ENCODE data around the gene KATNAL1.

KATNAL1 gene

DNA sequence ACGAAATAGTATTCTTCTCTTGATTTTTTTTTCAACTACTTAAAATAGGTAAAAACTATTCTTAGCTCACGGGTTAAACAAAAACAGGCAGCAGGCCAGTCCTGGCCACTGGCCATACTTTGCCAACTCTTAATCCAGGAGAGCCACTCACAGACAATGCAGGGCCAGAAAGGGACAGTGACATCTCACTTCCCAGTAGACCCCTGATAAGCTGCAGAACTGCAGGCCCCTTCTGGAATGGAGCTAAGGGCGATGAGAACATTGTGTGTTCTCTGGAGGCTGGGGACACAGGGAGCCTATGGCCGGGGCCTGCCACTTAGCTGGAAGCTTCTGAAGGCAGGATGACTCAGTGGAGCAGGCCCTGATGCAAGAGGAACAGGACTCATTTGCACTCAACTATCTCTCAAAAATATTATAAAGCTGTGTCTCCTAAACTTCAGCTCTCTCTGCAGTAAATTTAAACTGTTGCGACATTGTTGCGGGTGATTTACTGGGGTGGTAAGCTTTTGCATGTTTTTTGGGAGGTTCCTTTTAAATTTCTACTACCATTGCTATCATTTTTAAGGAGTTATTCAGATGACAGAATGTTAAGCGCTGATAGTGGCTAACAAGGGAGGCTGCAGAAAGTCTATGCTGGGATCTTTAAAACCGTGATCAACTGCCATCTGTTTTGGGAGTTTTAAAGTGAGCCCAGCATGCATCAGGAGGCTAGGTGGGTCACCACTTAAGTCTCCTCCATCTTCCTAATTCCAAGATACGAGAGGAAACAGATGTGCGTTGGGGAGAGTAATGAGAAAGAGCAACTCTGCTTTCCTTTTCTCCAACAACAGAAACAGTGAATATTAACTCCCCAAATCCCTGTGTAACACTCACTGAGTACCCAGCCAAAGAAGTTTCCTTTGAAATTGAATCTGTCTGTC lies 33.2 kb upstream of the KATNAL1 start:
- H3K27ac ChIP-seq (ENCODE audit: low read depth, low read length) = peak overlapping the region; percentile 80
- H3K9ac ChIP-seq (ENCODE audit: low read length) = no peak overlapping the region
- no peaks in the 10 kb centered on the region for H3K36me3 ChIP-seq (ENCODE audit: control insufficient read depth, insufficient read depth, low read length)
- peaks cover 38% of the 10 kb centered on the region for H3K4me1 ChIP-seq (ENCODE audit: control insufficient read depth, insufficient read depth, low read length)
- no peaks in the 10 kb centered on the region for H3K27me3 ChIP-seq (ENCODE audit: control insufficient read depth, insufficient read depth, low read length)
- no peak overlapping the region for H3K4me3 ChIP-seq (ENCODE audit: low read length)

DNA sequence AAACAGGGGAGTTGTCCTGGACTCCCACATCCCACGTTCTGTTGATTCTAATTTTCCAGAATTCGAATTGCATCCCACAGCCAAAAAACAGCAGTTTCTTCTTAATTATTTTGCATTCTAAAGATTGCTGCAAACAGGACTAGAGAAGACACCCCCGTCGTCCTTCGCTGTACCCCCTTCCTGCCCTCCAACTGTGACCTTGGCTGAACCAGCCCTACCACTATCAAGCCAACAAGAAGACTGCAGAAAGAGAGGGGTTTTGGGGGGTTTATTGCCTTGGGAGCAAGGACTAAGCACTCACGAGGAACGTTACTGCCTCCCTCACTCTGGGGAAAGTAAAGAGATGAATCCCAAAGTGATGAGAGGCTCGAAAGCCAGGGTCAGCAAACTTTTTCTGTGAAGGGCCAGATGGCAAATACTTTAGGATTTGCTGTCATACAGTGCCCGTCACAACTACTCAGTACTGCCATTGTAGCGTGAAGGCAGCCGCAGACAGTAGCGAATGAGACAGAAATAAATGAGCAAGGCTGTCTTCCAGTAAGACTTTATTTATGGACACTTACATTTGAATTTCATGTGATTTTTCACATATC lies 32.5 kb upstream of the KATNAL1 start:
- Histone ChIP-seq H3K4me3 (ENCODE audit: low read length) (no peak overlapping the region), H3K36me3 (ENCODE audit: control insufficient read depth, insufficient read depth, low read length) (no peaks in the 10 kb centered on the region), H3K27me3 (ENCODE audit: control insufficient read depth, insufficient read depth, low read length) (no peaks in the 10 kb centered on the region), H3K27ac (ENCODE audit: low read depth, low read length) (peak overlapping the region; percentile 80), H3K9ac (ENCODE audit: low read length) (no peak overlapping the region), H3K4me1 (ENCODE audit: control insufficient read depth, insufficient read depth, low read length) (peaks cover 38% of the 10 kb centered on the region)

DNA sequence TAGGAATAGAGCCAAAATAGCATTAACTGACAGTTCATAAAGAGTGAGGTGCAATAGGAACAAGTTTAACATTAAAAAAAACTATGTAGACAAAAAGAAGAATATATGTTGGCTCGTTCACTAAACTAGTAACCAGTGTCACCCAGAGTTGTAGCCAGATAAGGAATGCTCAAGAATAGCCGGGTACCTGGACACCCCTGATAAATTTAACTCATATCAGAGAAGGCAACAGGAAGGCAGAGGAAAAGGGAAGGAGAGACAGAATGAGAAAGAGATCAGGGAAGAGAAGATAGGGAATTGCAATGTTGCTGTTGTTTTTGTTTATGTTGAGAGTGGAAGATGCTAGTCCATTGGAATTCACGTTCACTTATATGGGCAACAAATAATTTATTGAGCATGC lies 31.6 kb upstream of the KATNAL1 start:
- Histone ChIP-seq H3K36me3 (ENCODE audit: control insufficient read depth, insufficient read depth, low read length) (no peaks in the 10 kb centered on the region), H3K4me3 (ENCODE audit: low read length) (no peak overlapping the region), H3K9ac (ENCODE audit: low read length) (no peak overlapping the region), H3K27me3 (ENCODE audit: control insufficient read depth, insufficient read depth, low read length) (no peaks in the 10 kb centered on the region), H3K4me1 (ENCODE audit: control insufficient read depth, insufficient read depth, low read length) (peaks cover 38% of the 10 kb centered on the region), H3K27ac (ENCODE audit: low read depth, low read length) (peak overlapping the region; percentile 80)

DNA sequence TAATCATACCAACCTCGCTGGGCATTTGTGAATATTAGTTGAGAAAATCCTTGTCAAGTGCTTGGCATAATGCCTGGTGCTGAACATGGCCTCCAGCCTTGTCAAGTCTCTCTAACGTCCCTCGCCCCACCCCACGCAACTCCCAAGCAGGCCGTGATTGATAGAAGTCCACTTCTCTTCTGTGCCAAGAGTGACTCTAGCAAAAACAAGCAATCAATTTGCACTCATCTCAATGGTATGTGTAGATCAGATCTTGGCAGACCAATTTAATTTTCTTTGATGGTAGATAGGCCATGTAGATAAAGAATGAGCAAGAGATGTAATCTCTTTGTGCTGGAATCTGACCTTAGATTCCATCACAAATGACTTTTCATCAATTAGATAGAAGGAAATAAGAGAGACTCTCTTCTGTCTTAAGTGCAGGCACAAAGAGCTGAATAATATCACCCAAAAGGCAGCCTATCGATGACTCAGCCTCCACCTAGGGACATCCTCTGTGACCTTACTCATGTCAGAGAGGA lies 31.0 kb upstream of the KATNAL1 start:
- Histone ChIP-seq H3K4me1 (ENCODE audit: control insufficient read depth, insufficient read depth, low read length) (peaks cover 38% of the 10 kb centered on the region), H3K4me3 (ENCODE audit: low read length) (no peak overlapping the region), H3K9ac (ENCODE audit: low read length) (no peak overlapping the region), H3K36me3 (ENCODE audit: control insufficient read depth, insufficient read depth, low read length) (no peaks in the 10 kb centered on the region), H3K27ac (ENCODE audit: low read depth, low read length) (no peak overlapping the region), H3K27me3 (ENCODE audit: control insufficient read depth, insufficient read depth, low read length) (no peaks in the 10 kb centered on the region)

DNA sequence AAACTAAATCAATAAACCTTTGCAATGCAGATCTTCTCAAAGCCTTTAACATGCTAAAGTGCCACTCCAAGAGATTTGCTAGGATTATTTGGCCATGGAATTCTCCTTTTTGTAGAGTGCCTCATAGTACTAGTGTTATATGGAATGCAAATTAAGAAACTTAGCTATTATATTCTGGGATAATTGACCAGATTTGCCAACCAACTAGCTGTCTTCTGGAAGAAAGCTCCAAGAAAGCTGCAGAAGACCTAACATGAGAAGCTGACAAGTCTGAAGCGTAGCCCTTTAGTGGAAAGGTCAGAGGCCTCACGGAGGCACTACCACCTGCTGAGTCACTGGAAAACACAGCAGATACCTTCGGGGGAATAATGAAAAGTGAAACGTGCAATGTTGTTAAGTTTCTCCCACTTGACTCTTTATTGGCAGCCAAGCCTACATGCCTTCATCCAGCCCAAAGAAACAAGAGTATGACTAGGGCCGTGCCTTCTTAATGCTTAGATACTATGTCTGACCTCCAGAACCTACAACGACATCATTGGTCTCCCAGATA lies 29.8 kb upstream of the KATNAL1 start:
- no peak overlapping the region for H3K9ac ChIP-seq (ENCODE audit: low read length)
- no peak overlapping the region for H3K4me3 ChIP-seq (ENCODE audit: low read length)
- no peaks in the 10 kb centered on the region for H3K27me3 ChIP-seq (ENCODE audit: control insufficient read depth, insufficient read depth, low read length)
- H3K36me3 ChIP-seq (ENCODE audit: control insufficient read depth, insufficient read depth, low read length) = no peaks in the 10 kb centered on the region
- no peak overlapping the region for H3K27ac ChIP-seq (ENCODE audit: low read depth, low read length)
- H3K4me1 ChIP-seq (ENCODE audit: control insufficient read depth, insufficient read depth, low read length) = peaks cover 34% of the 10 kb centered on the region

DNA sequence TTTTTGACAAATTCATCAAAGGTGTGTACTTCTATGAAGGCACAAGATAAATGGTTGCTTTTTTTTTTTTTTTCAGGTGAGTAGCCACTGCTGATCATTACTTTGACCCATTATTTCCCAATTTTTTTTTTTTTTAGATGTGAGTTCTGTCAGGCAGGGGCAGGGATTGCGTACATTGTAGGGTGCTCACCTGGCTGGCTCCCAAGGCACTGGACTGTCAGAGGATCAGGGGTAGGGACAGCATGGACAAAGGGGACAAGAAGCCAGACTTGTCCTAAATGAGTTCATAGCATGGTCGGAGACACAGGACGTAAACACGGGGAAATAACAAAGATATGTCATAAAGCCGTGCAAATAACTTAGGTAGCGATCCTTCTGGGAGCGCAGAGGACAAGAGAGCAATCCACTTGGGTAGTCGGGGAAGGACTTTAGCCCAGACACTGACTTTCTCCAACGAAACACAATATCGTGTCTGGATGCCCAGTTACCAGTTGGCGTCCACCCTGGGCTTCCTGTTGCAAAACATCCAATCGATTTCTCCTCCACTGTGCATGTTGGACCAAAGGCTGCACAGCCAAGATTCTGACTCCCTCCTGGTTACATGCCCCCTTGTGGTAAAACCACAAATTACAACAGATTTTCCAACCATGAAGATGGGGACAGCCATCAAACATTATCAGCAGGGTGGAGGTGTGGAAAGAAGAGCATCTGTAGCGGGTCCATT lies 27.5 kb upstream of the KATNAL1 start:
- no peak overlapping the region for H3K27ac ChIP-seq (ENCODE audit: low read depth, low read length)
- H3K9ac ChIP-seq (ENCODE audit: low read length) = no peak overlapping the region
- H3K36me3 ChIP-seq (ENCODE audit: control insufficient read depth, insufficient read depth, low read length) = no peaks in the 10 kb centered on the region
- no peaks in the 10 kb centered on the region for H3K27me3 ChIP-seq (ENCODE audit: control insufficient read depth, insufficient read depth, low read length)
- no peak overlapping the region for H3K4me3 ChIP-seq (ENCODE audit: low read length)
- peaks cover 26% of the 10 kb centered on the region for H3K4me1 ChIP-seq (ENCODE audit: control insufficient read depth, insufficient read depth, low read length)

DNA sequence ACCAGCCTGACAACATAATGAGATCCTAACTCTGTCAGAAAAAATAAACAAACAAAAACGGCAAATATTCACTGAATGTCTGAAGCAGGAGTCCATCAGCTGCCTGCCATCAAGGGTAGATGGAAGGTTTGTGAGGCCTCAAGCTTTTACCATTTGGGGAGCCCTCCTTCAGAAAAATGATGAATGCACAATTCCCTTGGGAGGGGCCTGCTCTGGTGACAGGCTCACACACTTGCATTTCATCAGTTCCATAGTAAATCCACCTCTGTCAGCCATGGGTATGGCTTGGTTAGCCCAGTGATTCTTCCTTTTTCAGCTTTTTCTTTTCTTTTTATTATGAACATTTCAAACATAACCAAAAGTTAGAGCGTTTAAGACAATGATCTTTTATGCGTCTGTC lies 26.3 kb upstream of the KATNAL1 start:
- Histone ChIP-seq H3K27ac (ENCODE audit: low read depth, low read length) (no peak overlapping the region), H3K4me3 (ENCODE audit: low read length) (no peak overlapping the region), H3K9ac (ENCODE audit: low read length) (no peak overlapping the region), H3K27me3 (ENCODE audit: control insufficient read depth, insufficient read depth, low read length) (no peaks in the 10 kb centered on the region), H3K4me1 (ENCODE audit: control insufficient read depth, insufficient read depth, low read length) (peaks cover 17% of the 10 kb centered on the region), H3K36me3 (ENCODE audit: control insufficient read depth, insufficient read depth, low read length) (no peaks in the 10 kb centered on the region)

DNA sequence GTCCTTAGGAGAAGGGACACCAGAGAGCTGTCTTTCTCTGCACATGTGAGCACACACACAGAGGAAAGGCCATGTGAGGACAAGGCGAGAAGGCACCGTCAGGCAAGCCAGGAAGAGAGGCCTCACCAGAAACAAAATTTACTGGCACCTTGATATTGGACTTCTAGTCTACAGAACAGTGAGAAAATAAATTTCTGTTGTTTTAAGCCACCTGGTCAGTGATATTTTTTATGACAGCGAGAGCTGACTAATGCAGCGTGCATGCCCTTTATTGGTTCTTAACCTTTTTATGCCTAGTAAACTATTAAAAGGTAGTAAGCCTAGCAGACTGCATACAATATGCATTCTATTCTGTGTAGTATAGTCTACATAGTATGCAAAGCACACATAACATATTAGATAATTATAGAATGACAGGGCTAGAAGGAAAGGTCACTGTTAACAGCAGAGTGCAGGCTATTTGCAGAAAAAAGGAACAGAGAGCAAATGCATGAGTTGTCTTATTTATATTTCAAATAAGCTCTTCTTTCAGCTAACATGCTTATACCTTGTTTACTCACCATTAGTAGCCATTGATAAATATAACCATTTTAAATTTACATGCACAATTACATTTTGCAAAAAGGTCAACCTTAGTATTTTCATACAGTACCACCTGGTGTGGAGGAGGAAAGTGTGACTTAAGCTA lies 25.2 kb upstream of the KATNAL1 start:
- H3K36me3 ChIP-seq (ENCODE audit: control insufficient read depth, insufficient read depth, low read length) = no peaks in the 10 kb centered on the region
- H3K27ac ChIP-seq (ENCODE audit: low read depth, low read length) = peak overlapping the region; percentile 75
- no peaks in the 10 kb centered on the region for H3K27me3 ChIP-seq (ENCODE audit: control insufficient read depth, insufficient read depth, low read length)
- H3K9ac ChIP-seq (ENCODE audit: low read length) = no peak overlapping the region
- peaks cover 13% of the 10 kb centered on the region for H3K4me1 ChIP-seq (ENCODE audit: control insufficient read depth, insufficient read depth, low read length)
- no peak overlapping the region for H3K4me3 ChIP-seq (ENCODE audit: low read length)

DNA sequence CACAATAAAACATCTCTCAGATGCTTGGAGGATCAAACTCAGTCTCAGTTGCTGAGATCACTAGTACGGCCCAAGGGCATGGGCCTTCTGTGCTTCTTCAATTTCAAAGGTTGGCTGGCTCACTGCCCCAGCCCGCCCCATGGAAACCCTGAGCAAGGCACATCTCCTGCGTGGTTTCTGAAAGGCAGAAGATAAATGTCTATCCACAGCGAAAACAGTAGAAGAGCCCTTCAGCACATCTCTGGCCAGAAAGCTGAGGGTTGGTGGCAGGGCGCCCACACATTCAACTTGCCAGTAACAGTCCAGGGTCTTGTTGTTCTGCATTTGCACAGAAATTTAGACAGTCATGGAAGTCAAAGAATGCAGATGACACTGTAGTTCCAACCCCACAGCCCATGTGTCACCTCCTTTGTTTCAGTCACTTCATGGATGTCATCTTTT lies 24.0 kb upstream of the KATNAL1 start:
- no peak overlapping the region for H3K4me3 ChIP-seq (ENCODE audit: low read length)
- peaks cover 13% of the 10 kb centered on the region for H3K4me1 ChIP-seq (ENCODE audit: control insufficient read depth, insufficient read depth, low read length)
- peak overlapping the region; percentile 75 for H3K27ac ChIP-seq (ENCODE audit: low read depth, low read length)
- H3K27me3 ChIP-seq (ENCODE audit: control insufficient read depth, insufficient read depth, low read length) = no peaks in the 10 kb centered on the region
- H3K9ac ChIP-seq (ENCODE audit: low read length) = no peak overlapping the region
- no peaks in the 10 kb centered on the region for H3K36me3 ChIP-seq (ENCODE audit: control insufficient read depth, insufficient read depth, low read length)

DNA sequence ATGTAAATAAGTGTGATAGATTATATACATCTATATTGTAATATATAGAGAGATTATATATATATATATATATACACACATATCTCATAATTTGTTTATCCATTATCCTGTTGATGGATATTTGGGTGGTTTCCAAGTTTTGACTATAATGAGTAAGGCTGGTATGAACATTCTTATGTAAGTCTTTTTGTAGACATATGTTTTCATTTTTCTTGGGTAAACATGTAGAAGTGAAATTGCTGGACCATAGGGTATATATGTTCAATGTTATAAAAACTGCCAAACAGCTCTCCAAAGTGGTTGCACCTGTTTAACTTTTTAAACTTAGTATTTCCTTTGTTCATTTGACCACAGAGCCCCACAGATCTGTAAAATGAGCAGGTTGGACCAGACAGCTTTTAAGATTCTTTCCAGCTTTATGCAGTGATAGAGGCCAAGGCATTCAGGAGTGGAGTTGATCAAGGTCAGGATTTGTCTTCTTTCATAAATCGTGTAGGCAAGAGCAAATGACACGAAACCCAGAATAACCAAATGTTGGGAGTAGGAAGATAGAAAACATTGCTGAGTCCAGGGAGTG lies 21.7 kb upstream of the KATNAL1 start:
- H3K27me3 ChIP-seq (ENCODE audit: control insufficient read depth, insufficient read depth, low read length) = no peaks in the 10 kb centered on the region
- H3K9ac ChIP-seq (ENCODE audit: low read length) = peak overlapping the region; percentile 22
- peaks cover 13% of the 10 kb centered on the region for H3K4me1 ChIP-seq (ENCODE audit: control insufficient read depth, insufficient read depth, low read length)
- H3K4me3 ChIP-seq (ENCODE audit: low read length) = no peak overlapping the region
- H3K27ac ChIP-seq (ENCODE audit: low read depth, low read length) = no peak overlapping the region
- no peaks in the 10 kb centered on the region for H3K36me3 ChIP-seq (ENCODE audit: control insufficient read depth, insufficient read depth, low read length)

DNA sequence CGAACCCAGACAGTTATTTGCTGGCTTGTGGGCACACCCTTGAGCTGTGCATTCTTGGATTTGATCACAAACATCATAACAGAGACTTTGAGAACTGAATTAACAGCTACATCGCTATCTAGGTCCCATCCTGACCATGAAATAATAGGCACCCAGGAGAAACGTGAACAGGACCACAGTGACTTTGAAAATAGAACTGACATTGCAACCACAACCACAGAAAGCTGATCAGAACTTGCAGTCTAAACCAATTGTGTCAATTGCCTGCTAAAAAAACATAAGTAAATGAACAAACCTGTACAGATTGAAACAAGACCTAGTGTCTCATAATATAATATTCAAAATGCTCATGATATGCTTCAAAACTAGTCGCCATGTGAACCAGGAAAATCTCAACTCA lies 18.3 kb upstream of the KATNAL1 start:
- H3K9ac ChIP-seq (ENCODE audit: low read length) = no peak overlapping the region
- no peaks in the 10 kb centered on the region for H3K4me1 ChIP-seq (ENCODE audit: control insufficient read depth, insufficient read depth, low read length)
- no peaks in the 10 kb centered on the region for H3K36me3 ChIP-seq (ENCODE audit: control insufficient read depth, insufficient read depth, low read length)
- H3K4me3 ChIP-seq (ENCODE audit: low read length) = no peak overlapping the region
- H3K27me3 ChIP-seq (ENCODE audit: control insufficient read depth, insufficient read depth, low read length) = no peaks in the 10 kb centered on the region
- H3K27ac ChIP-seq (ENCODE audit: low read depth, low read length) = no peak overlapping the region

Measured in rectal smooth muscle tissue (tissue), 1 donor.